ENCODE data around the gene ANTKMT. TPM values are rescaled to one million over a fixed set of nuclear protein-coding genes. Genes with fewer than 3 reads are reported as not detected.

ANTKMT gene
- total and polyA plus RNA-seq, 2 of the 8 experiments (the other 6 are each of a cell fraction or from before 2014, with no cell fraction given) = 26.5 to 26.6 TPM

GRCh38 chr16:732332-732731, 11.4 kb downstream of the ANTKMT start:
- no peak overlapping the region for H3K4ac ChIP-seq (replicated peaks; ENCODE audit: insufficient read length, low read depth, low read length)
- peaks cover 0 to 3% (median 2%) of the 10 kb centered on the region in 4 experiments; a peak in 2 of 8 replicates for H3K36me3 ChIP-seq (ENCODE audit: control insufficient read depth in 2 of 4, insufficient read depth in 4 of 4, low read length in 3 of 4)
- no peak overlapping the region for H2AK5ac ChIP-seq (ENCODE audit: low read depth, low read length)
- ChIA-PET CTCF (ENCODE audit: partially characterized antibody) (interaction anchor here (1.1 to 35.8 kb wide), 6 partner anchors 4 to 439 kb away, joined by 3 to 977 read pairs (median 219); partner anchors contain the start of genes ANTKMT, CCDC78, CHTF18 and CIAO3), POLR2A (ENCODE audit: partially characterized antibody) (interaction anchor here (0.8 to 23.0 kb wide), 5 partner anchors 7 to 69 kb away, joined by 3 to 353 read pairs (median 4); partner anchors contain the start of genes ANTKMT, CCDC78, CIAO3 and HAGHL)
- peaks cover 12% of the 10 kb centered on the region; the same call in 1 of the 2 replicates for H3K23me2 ChIP-seq (ENCODE audit: low read depth, low read length)
- no peak overlapping the region for H4K5ac ChIP-seq (ENCODE audit: insufficient read length, low read depth, low read length)
- no peak overlapping the region for H2BK120ac ChIP-seq (replicated peaks; ENCODE audit: low read depth, low read length)
- no peak overlapping the region for H3K4me2 ChIP-seq (ENCODE audit: insufficient read depth in 1 of 2, low read depth in 2 of 2, low read length in 2 of 2)
- H3K79me1 ChIP-seq (ENCODE audit: low read depth, low read length) = no peaks in the 10 kb centered on the region
- no peak overlapping the region for H2BK20ac ChIP-seq (ENCODE audit: low read length)
- peaks cover 0 to 4% (median under 1%) of the 10 kb centered on the region in 4 experiments; a peak in 4 of 7 replicates for H3K4me1 ChIP-seq (replicated peaks in 1 of 4; ENCODE audit: control insufficient read depth in 3 of 4, insufficient read depth in 4 of 4, low read length in 3 of 4)
- WGBS, 2 experiments (ENCODE audit: extremely low coverage in 1 of 2, insufficient coverage in 1 of 2, insufficient read length in 1 of 2, insufficient replicate concordance in 2 of 2, low coverage in 1 of 2, low lambda C conversion rate in 2 of 2, missing lambda C conversion rate in 1 of 2) = 92% methylated on average over 12 of the region's 12 CpGs; no CpG with 5 or more reads in 1 of the 2 experiments
- no peak overlapping the region for H2BK5ac ChIP-seq (ENCODE audit: low read depth, low read length)
- FAIRE-seq = no peak
- no peak overlapping the region for H4K8ac ChIP-seq (ENCODE audit: extremely low read depth, insufficient read depth, low read length)
- H3K23ac ChIP-seq (ENCODE audit: insufficient read length) = no peak overlapping the region
- no peaks in the 10 kb centered on the region for H3K79me2 ChIP-seq (ENCODE audit: control insufficient read depth in 1 of 2, insufficient read depth in 2 of 2, low read length in 2 of 2)
- no peak overlapping the region for H4K91ac ChIP-seq (replicated peaks; ENCODE audit: insufficient read length, low read length)
- no peak overlapping the region for H3K56ac ChIP-seq (replicated peaks; ENCODE audit: insufficient read length, low read depth, low read length)
- H2BK15ac ChIP-seq (ENCODE audit: low read length) = no peak overlapping the region
- no peak overlapping the region for H3K27ac ChIP-seq (ENCODE audit: low read depth, low read length)
- no peak overlapping the region for H3K14ac ChIP-seq (ENCODE audit: insufficient read length)
- no peak overlapping the region for H2BK12ac ChIP-seq (ENCODE audit: low read depth, low read length)
- no peaks in the 10 kb centered on the region for H3K9me3 ChIP-seq (ENCODE audit: insufficient read depth in 2 of 2, low read depth in 1 of 2, low read length in 1 of 2)
- H3K4me3 ChIP-seq (ENCODE audit: extremely low read depth in 1 of 4, insufficient read depth in 2 of 4, low read depth in 3 of 4, low read length in 4 of 4) = no peak overlapping the region
- peaks cover 2 to 11% of the 10 kb centered on the region in 2 experiments for H4K20me1 ChIP-seq (replicated peaks in 1 of 2; ENCODE audit: control insufficient read depth in 1 of 2, insufficient read depth in 2 of 2, low read length in 2 of 2)
- H3K9ac ChIP-seq (replicated peaks in 1 of 4; ENCODE audit: extremely low read depth in 1 of 4, low read depth in 3 of 4, low read length in 3 of 4) = no peak overlapping the region
- DNase-seq (ENCODE audit: low read depth in 1 of 2, low spot score in 2 of 2) = no peak
- peaks cover 0 to 5% (median 3%) of the 10 kb centered on the region in 4 experiments; a peak in 3 of 7 replicates for H3K27me3 ChIP-seq (replicated peaks in 1 of 4; ENCODE audit: control insufficient read depth in 3 of 4, extremely low read depth in 1 of 4, insufficient read depth in 3 of 4, low read length in 3 of 4)
- H3K18ac ChIP-seq (ENCODE audit: extremely low read depth, low read length) = no peak overlapping the region
- H2AFZ ChIP-seq (ENCODE audit: low read length) = no peak overlapping the region
- no peak for TF ChIP-seq GABPA (IDR thresholded peaks at IDR 0.05; ENCODE audit: borderline replicate concordance, insufficient read depth, low read length)
- no peak for TF ChIP-seq MAX (IDR thresholded peaks at IDR 0.05)
- TF ChIP-seq BACH1 (IDR thresholded peaks at IDR 0.05; ENCODE audit: low read length) = no peak
- TF ChIP-seq POLR2AphosphoS5 (IDR thresholded peaks at IDR 0.05; ENCODE audit: low read depth, low read length) = no peak
- TF ChIP-seq NRF1 (IDR thresholded peaks at IDR 0.05; ENCODE audit: low read depth, low read length) = no peak
- no peak for TF ChIP-seq TAF7 (optimal IDR thresholded peaks at IDR 0.05; ENCODE audit: borderline replicate concordance, low read depth, low read length)
- no peak for TF ChIP-seq TBP (IDR thresholded peaks at IDR 0.05; ENCODE audit: low read depth, low read length)
- no peak for TF ChIP-seq SP1 (IDR thresholded peaks at IDR 0.05; ENCODE audit: low read depth, low read length)
- no peak for TF ChIP-seq BCL11A (IDR thresholded peaks at IDR 0.05; ENCODE audit: low read depth in 2 of 2, low read length in 2 of 2)
- TF ChIP-seq EP300 (IDR thresholded peaks at IDR 0.05; ENCODE audit: borderline replicate concordance in 1 of 2, low read depth in 2 of 2, low read length in 2 of 2) = no peak
- TF ChIP-seq HDAC6 (IDR thresholded peaks at IDR 0.05; ENCODE audit: low read depth, low read length) = no peak
- no peak for TF ChIP-seq FOSL1 (IDR thresholded peaks at IDR 0.05; ENCODE audit: insufficient read depth, low read depth, low read length)
- no peak for TF ChIP-seq HDAC2 (IDR thresholded peaks at IDR 0.05; ENCODE audit: borderline replicate concordance in 1 of 2, low read depth in 2 of 2, low read length in 2 of 2)
- no peak for TF ChIP-seq SIX5 (IDR thresholded peaks at IDR 0.05; ENCODE audit: low read depth, low read length)
